GM12892 (cell line): Measurements from ENCODE around the gene ARMC7.

Experiments
- POLR2A ChIP-seq: IDR thresholded peaks from 2 replicates; pipeline ENCODE4 v1.6.1; 2011; ENCODE audit warnings: low read depth, low read length, control low read depth
- POLR2AphosphoS5 ChIP-seq: IDR thresholded peaks from 2 replicates; pipeline ENCODE4 v1.6.1; 2011; ENCODE audit warnings: low read depth, low read length, control low read depth
- TAF1 ChIP-seq: IDR thresholded peaks from 2 replicates; pipeline ENCODE4 v1.6.1; 2011; ENCODE audit warnings: low read depth, mild to moderate bottlenecking, control low read depth, low read length, borderline replicate concordance

DNA sequence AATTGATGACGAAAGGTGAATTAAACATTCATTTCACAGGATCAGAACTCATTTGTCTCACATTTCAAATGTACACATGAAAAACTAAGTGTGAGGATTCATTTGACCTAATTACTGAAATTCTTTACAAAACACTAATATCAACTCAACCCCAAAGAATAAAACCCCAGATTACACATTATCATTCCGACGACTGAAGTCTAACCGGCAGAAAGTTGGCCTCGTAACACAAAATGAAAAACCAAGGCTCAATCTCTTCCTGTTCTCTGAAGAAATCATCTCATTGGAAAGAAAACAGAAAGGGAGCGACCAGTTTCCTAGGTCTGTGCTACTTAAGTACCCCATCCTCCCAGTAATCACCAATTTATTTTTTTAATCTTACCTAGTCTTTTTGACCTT, 42.8 kb downstream of the ARMC7 start:
- no peak for TF ChIP-seq TAF1
- no peak; the same call in 1 of the 2 replicates for TF ChIP-seq POLR2A
- TF ChIP-seq POLR2AphosphoS5 = no peak
